Body of pancreas (tissue), 4 donors: ENCODE measurements around the gene PTX4. TPM values are rescaled to one million over a fixed set of nuclear protein-coding genes. Genes with fewer than 3 reads are reported as not detected.

Experiments
- ATAC-seq: fragments of 150-250 bp; one replicate; pipeline ENCODE4 v1.9.1; 2016
- DNase-seq, 4 donors: peaks; one replicate each; pipeline ENCODE4 v3.0.0-alpha.2; 2019
- H3K27ac ChIP-seq, 4 donors: fragments of 200-600 bp; sonication (generic); 1 replicate in 3 of 4; 2 replicates in 1 of 4; pipeline versions ENCODE4 v1.5.1 to v1.6.1; 2016 to 2019; ENCODE audit warnings: mild to moderate bottlenecking in 1 of 4, mixed read lengths in 1 of 4, moderate library complexity in 1 of 4
- H3K27me3 ChIP-seq, 2 donors: fragments of 200-600 bp; sonication (generic); one replicate each; pipeline ENCODE4 v1.6.0; 2016; ENCODE audit warnings: mild to moderate bottlenecking in 1 of 2
- H3K36me3 ChIP-seq, 2 donors: fragments of 200-600 bp; sonication (generic); replicated peaks in 1 of 2; 2 replicates each; pipeline ENCODE4 v1.5.1; 2016; ENCODE audit warnings: low read depth in 2 of 2; ENCODE audit not compliant: insufficient read depth in 1 of 2
- H3K4me1 ChIP-seq: fragments of 200-600 bp; sonication (generic); one replicate; pipeline ENCODE4 v1.6.0; 2016
- H3K4me3 ChIP-seq, 2 donors: fragments of 200-600 bp; sonication (generic); 1 replicate in 1 of 2; 2 replicates in 1 of 2; pipeline ENCODE4 v1.5.1; 2016 to 2019
- H3K9me3 ChIP-seq, 3 donors: fragments of 200-600 bp; sonication (generic); 1 replicate in 2 of 3; 2 replicates in 1 of 3; pipeline ENCODE4 v1.5.1; 2016
- CTCF ChIP-seq, 7 experiments: fragments of 450-650 bp in 4 of 7; fragments of 200-600 bp in 3 of 7; sonication (generic) in 3 of 7; IDR thresholded peaks; one replicate each; pipeline ENCODE4 v1.5.1; 2016 to 2019; ENCODE audit warnings: antibody characterized with exemption in 7 of 7
- POLR2A ChIP-seq, 3 donors: fragments of 450-650 bp; IDR thresholded peaks; one replicate each; pipeline ENCODE4 v1.6.1; 2016; ENCODE audit warnings: antibody characterized with exemption in 3 of 3, mild to moderate bottlenecking in 2 of 3
- WGBS, 2 donors: methylation state at CpG; one replicate each; pipeline ENCODE4 v1.1.5; 2017; 5-methylcytosine and 5-hydroxymethylcytosine counted together
- intact Hi-C: fragments of 100-400 bp; cut with DNase I; formaldehyde crosslinking; loops from one replicate; pipeline ENCODE4 v1.15.1; 2023
- total RNA-seq, 2 donors: library from RNA; depleted of rRNA; stranded (reverse); fragments of >200 nt; gene quantifications; one replicate each; pipeline ENCODE4 v1.1.0, GENCODE V29; 2016

PTX4 gene
- total RNA-seq, 2 donors from 2014 or later, result not detected

GRCh38 chr16:1524366-1524765 lies 35.6 kb upstream of the PTX4 start:
- intact Hi-C loops, result no loop called here
- H3K4me3 ChIP-seq, result no peak overlapping the region
- 93 to 94% methylated on average over 12 to 25 of the region's 26 CpGs for WGBS, 2 donors
- DNase-seq (no peak), ATAC-seq (no peak)
- TF ChIP-seq CTCF (IDR thresholded peaks at IDR 0.05), result no peak
- TF ChIP-seq POLR2A (IDR thresholded peaks at IDR 0.05), result no peak
- H3K9me3 ChIP-seq, result no peaks in the 10 kb centered on the region
- no peaks in the 10 kb centered on the region for H3K27me3 ChIP-seq
- H3K27ac ChIP-seq, result no peak overlapping the region
- peaks cover 15% of the 10 kb centered on the region for H3K4me1 ChIP-seq
- H3K36me3 ChIP-seq, result no peaks in the 10 kb centered on the region

- Histone ChIP-seq H3K9me3 (no peaks in the 10 kb centered on the region), H3K27me3 (no peaks in the 10 kb centered on the region), H3K4me3 (no peak overlapping the region), H3K36me3 (no peaks in the 10 kb centered on the region), H3K27ac (no peak overlapping the region), H3K4me1 (peaks cover 13% of the 10 kb centered on the region)
- WGBS, 2 donors, result 91 to 94% methylated on average over 25 to 27 of the region's 30 CpGs
- TF ChIP-seq POLR2A (IDR thresholded peaks at IDR 0.05), result no peak
- no peak for TF ChIP-seq CTCF (IDR thresholded peaks at IDR 0.05)
- intact Hi-C loops, result no loop called here
- ATAC-seq (no peak), DNase-seq (no peak)
These were observed 35.0 kb upstream of the PTX4 start for GRCh38 chr16:1523581-1524245.

- intact Hi-C loops, result no loop called here
- H3K4me1 ChIP-seq, result no peaks in the 10 kb centered on the region
- no peak for TF ChIP-seq CTCF (IDR thresholded peaks at IDR 0.05)
- TF ChIP-seq POLR2A (IDR thresholded peaks at IDR 0.05), result no peak
- WGBS, 2 donors, result 91% methylated on average over 12 to 19 of the region's 19 CpGs
- H3K36me3 ChIP-seq, result no peaks in the 10 kb centered on the region
- DNase-seq (no peak), ATAC-seq (no peak)
- no peak overlapping the region for H3K27ac ChIP-seq
- H3K9me3 ChIP-seq, result no peaks in the 10 kb centered on the region
- H3K4me3 ChIP-seq, result no peak overlapping the region
- no peaks in the 10 kb centered on the region for H3K27me3 ChIP-seq
These were observed 31.7 kb upstream of the PTX4 start for GRCh38 chr16:1520461-1520860.

- no peaks in the 10 kb centered on the region for H3K9me3 ChIP-seq
- WGBS, 2 donors, result 87 to 89% methylated on average over 10 to 14 of the region's 17 CpGs
- no peak overlapping the region for H3K27ac ChIP-seq
- no peak for ATAC-seq
- H3K4me1 ChIP-seq, result no peaks in the 10 kb centered on the region
- no peak for TF ChIP-seq CTCF (IDR thresholded peaks at IDR 0.05)
- no peak for TF ChIP-seq POLR2A (IDR thresholded peaks at IDR 0.05)
- intact Hi-C loops, result no loop called here
- no peak overlapping the region for H3K4me3 ChIP-seq
- no peaks in the 10 kb centered on the region for H3K36me3 ChIP-seq
- no peak for DNase-seq
- no peaks in the 10 kb centered on the region for H3K27me3 ChIP-seq
These were observed 31.1 kb upstream of the PTX4 start for GRCh38 chr16:1519831-1520230.

- Histone ChIP-seq H3K27ac (no peak overlapping the region), H3K27me3 (no peaks in the 10 kb centered on the region), H3K4me1 (no peaks in the 10 kb centered on the region), H3K9me3 (no peaks in the 10 kb centered on the region), H3K4me3 (no peak overlapping the region), H3K36me3 (no peaks in the 10 kb centered on the region)
- DNase-seq, result no peak
- WGBS, 2 donors, result 86 to 100% methylated on average over 6 to 16 of the region's 16 CpGs
- intact Hi-C loops, result no loop called here
- no peak for TF ChIP-seq POLR2A (IDR thresholded peaks at IDR 0.05)
- TF ChIP-seq CTCF (IDR thresholded peaks at IDR 0.05), result no peak
- ATAC-seq, result no peak
These were observed 29.9 kb upstream of the PTX4 start for GRCh38 chr16:1518626-1519135.
